Measurements from ENCODE around the gene ARL5C. TPM values are rescaled to one million over a fixed set of nuclear protein-coding genes. Genes with fewer than 3 reads are reported as not detected.

ARL5C gene
- total and polyA plus RNA-seq, 8 donors = 0.31 to 1.0 (median 0.73) TPM; not detected in 3

- ATAC-seq (no peak), FAIRE-seq (no peak)
Measured at GRCh38 chr17:39196241-39196807, 30.4 kb upstream of the ARL5C start.

GRCh38 chr17:39195568-39196160 lies 29.7 kb upstream of the ARL5C start:
- 76 to 80% methylated on average over 8 of the region's 8 CpGs for WGBS, 2 donors
- Histone ChIP-seq H3K27me3 (no peaks in the 10 kb centered on the region), H3K4me1 (no peaks in the 10 kb centered on the region), H3K9me3 (no peaks in the 10 kb centered on the region), H3K4me3 (no peak overlapping the region), H3K36me3 (no peaks in the 10 kb centered on the region), H3K27ac (no peak overlapping the region)
- no peak for ATAC-seq
- TF ChIP-seq CTCF (IDR thresholded peaks at IDR 0.05) = no peak
- FAIRE-seq = no peak
- intact Hi-C loops (cut with DNase I) = no loop called here
- no peak for DNase-seq

More at GRCh38 chr17:39196241-39196807, 30.4 kb upstream of the ARL5C start:
- Histone ChIP-seq H3K4me1 (peaks cover 0 to 5% (median 5%) of the 10 kb centered on the region in 3 donors), H3K27me3 (no peaks in the 10 kb centered on the region), H3K27ac (no peak overlapping the region), H3K36me3 (peaks cover 0 to under 1% (median 0%) of the 10 kb centered on the region in 3 donors), H3K9me3 (no peaks in the 10 kb centered on the region), H3K4me3 (peak overlapping the region in 2 of 4 donors; percentile 71 to 83)
- TF ChIP-seq CTCF (IDR thresholded peaks at IDR 0.05) = no peak
- WGBS, 2 donors = 51 to 59% methylated on average over 8 of the region's 8 CpGs
- DNase-seq = peak in 1 of 6 donors; percentile 22
- intact Hi-C loops (cut with DNase I) = no loop called here

- WGBS, 2 donors = 79 to 80% methylated on average over 10 of the region's 10 CpGs
- TF ChIP-seq CTCF (IDR thresholded peaks at IDR 0.05) = no peak
- no peaks in the 10 kb centered on the region for H3K9me3 ChIP-seq
- H3K27ac ChIP-seq = no peak overlapping the region
- no peak for ATAC-seq
- no peak for FAIRE-seq
- H3K4me3 ChIP-seq = no peak overlapping the region
- intact Hi-C loops (cut with DNase I) = no loop called here
- no peaks in the 10 kb centered on the region for H3K36me3 ChIP-seq
- H3K4me1 ChIP-seq = no peaks in the 10 kb centered on the region
- no peak for DNase-seq
- no peaks in the 10 kb centered on the region for H3K27me3 ChIP-seq
Measured at GRCh38 chr17:39194985-39195524, 29.1 kb upstream of the ARL5C start.

GRCh38 chr17:39194089-39194984 lies 28.4 kb upstream of the ARL5C start:
- ATAC-seq = no peak
- Histone ChIP-seq H3K27me3 (no peaks in the 10 kb centered on the region), H3K4me1 (no peaks in the 10 kb centered on the region), H3K27ac (no peak overlapping the region), H3K9me3 (no peaks in the 10 kb centered on the region), H3K36me3 (no peaks in the 10 kb centered on the region), H3K4me3 (no peak overlapping the region)
- intact Hi-C loops (cut with DNase I) = no loop called here
- DNase-seq = peak in 1 of 6 donors; percentile 22
- 68 to 74% methylated on average over 19 to 20 of the region's 20 CpGs for WGBS, 2 donors
- no peak for FAIRE-seq
- no peak for TF ChIP-seq CTCF (IDR thresholded peaks at IDR 0.05)
